ENCODE data around the gene UBXN4. TPM values are rescaled to one million over a fixed set of nuclear protein-coding genes. Genes with fewer than 3 reads are reported as not detected.
A peak's percentile ranks its signal among the peaks of the same experiment; 100 is the strongest.

The UBXN4 gene
- total RNA-seq, 3 donors from 2014 or later (not counting 1 experiment from before 2014, with no cell fraction given), result 129 to 153 (median 150) TPM

GRCh38 chr2:135785032-135785431 is 43.4 kb downstream of the UBXN4 start:
- Mint-ChIP-seq H3K27ac (no peak overlapping the region), H3K4me1 (no peaks in the 10 kb centered on the region), H3K27me3 (ENCODE audit: low read depth in 2 of 2) (no peaks in the 10 kb centered on the region), H3K9me3 (no peaks in the 10 kb centered on the region), H3K4me3 (no peak overlapping the region), H3K36me3 (peaks cover 13% of the 10 kb centered on the region)
- Histone ChIP-seq H3K9me3 (ENCODE audit: control insufficient read depth, insufficient read depth, low read length) (no peaks in the 10 kb centered on the region), H3K4me1 (ENCODE audit: control insufficient read depth, insufficient read depth, low read length) (no peaks in the 10 kb centered on the region), H3K36me3 (ENCODE audit: control insufficient read depth, insufficient read depth, low read length) (peaks cover 54% of the 10 kb centered on the region), H3K4me3 (ENCODE audit: low read length) (no peak overlapping the region), H3K27ac (ENCODE audit: low read length) (no peak overlapping the region), H3K27me3 (ENCODE audit: control insufficient read depth, insufficient read depth, low read length) (no peaks in the 10 kb centered on the region)
- DNase-seq, result no peak
- ATAC-seq, result no peak
- intact Hi-C loops (cut with micrococcal nuclease), result no loop called here
- TF ChIP-seq CTCF (IDR thresholded peaks at IDR 0.05), result no peak
- WGBS (ENCODE audit: insufficient coverage), result 91% methylated on average over 2 of the region's 2 CpGs

- H3K27me3 ChIP-seq (ENCODE audit: control insufficient read depth, insufficient read depth, low read length), result no peaks in the 10 kb centered on the region
- H3K27ac Mint-ChIP-seq, result peak overlapping the region in 1 of 2 donors; percentile 4
- no peak for DNase-seq
- H3K4me3 ChIP-seq (ENCODE audit: low read length), result no peak overlapping the region
- H3K4me3 Mint-ChIP-seq, result no peak overlapping the region
- H3K4me1 ChIP-seq (ENCODE audit: control insufficient read depth, insufficient read depth, low read length), result no peaks in the 10 kb centered on the region
- no peaks in the 10 kb centered on the region for H3K9me3 ChIP-seq (ENCODE audit: control insufficient read depth, insufficient read depth, low read length)
- intact Hi-C loops (cut with micrococcal nuclease), result no loop called here
- no peak overlapping the region for H3K27ac ChIP-seq (ENCODE audit: low read length)
- 93% methylated on average over 3 of the region's 5 CpGs for WGBS (ENCODE audit: insufficient coverage)
- peaks cover 2% of the 10 kb centered on the region in 2 donors for H3K4me1 Mint-ChIP-seq
- TF ChIP-seq CTCF (IDR thresholded peaks at IDR 0.05), result no peak
- H3K27me3 Mint-ChIP-seq (ENCODE audit: low read depth in 2 of 2), result no peaks in the 10 kb centered on the region
- no peaks in the 10 kb centered on the region for H3K9me3 Mint-ChIP-seq
- peaks cover 37% of the 10 kb centered on the region for H3K36me3 ChIP-seq (ENCODE audit: control insufficient read depth, insufficient read depth, low read length)
- peaks cover 6% of the 10 kb centered on the region for H3K36me3 Mint-ChIP-seq
- ATAC-seq, result no peak
These were observed 45.2 kb downstream of the UBXN4 start for GRCh38 chr2:135786823-135787222.

- no peaks in the 10 kb centered on the region for H3K9me3 Mint-ChIP-seq
- peaks cover 6% of the 10 kb centered on the region for H3K36me3 ChIP-seq (ENCODE audit: control insufficient read depth, insufficient read depth, low read length)
- DNase-seq (no peak), ATAC-seq (no peak)
- no peak overlapping the region for H3K4me3 Mint-ChIP-seq
- H3K4me1 Mint-ChIP-seq, result peaks cover 6 to 19% of the 10 kb centered on the region in 2 donors
- H3K27me3 ChIP-seq (ENCODE audit: control insufficient read depth, insufficient read depth, low read length), result no peaks in the 10 kb centered on the region
- peaks cover 0 to 3% of the 10 kb centered on the region in 2 donors for H3K27me3 Mint-ChIP-seq (ENCODE audit: low read depth in 2 of 2)
- H3K9me3 ChIP-seq (ENCODE audit: control insufficient read depth, insufficient read depth, low read length), result no peaks in the 10 kb centered on the region
- H3K27ac Mint-ChIP-seq, result no peak overlapping the region
- no peak for TF ChIP-seq CTCF (IDR thresholded peaks at IDR 0.05)
- H3K4me1 ChIP-seq (ENCODE audit: control insufficient read depth, insufficient read depth, low read length), result peaks cover 13% of the 10 kb centered on the region
- H3K27ac ChIP-seq (ENCODE audit: low read length), result no peak overlapping the region
- 98% methylated on average over 10 of the region's 10 CpGs for WGBS (ENCODE audit: insufficient coverage)
- no peak overlapping the region for H3K4me3 ChIP-seq (ENCODE audit: low read length)
- H3K36me3 Mint-ChIP-seq, result no peaks in the 10 kb centered on the region
- intact Hi-C loops (cut with micrococcal nuclease), result no loop called here
These were observed 48.8 kb downstream of the UBXN4 start for GRCh38 chr2:135790423-135790822.

All from natural killer cell (primary cell).